Aorta (tissue), 5 donors: ENCODE data around the gene ZNF326. TPM values are rescaled to one million over a fixed set of nuclear protein-coding genes. Genes with fewer than 3 reads are reported as not detected.
A peak's percentile ranks its signal among the peaks of the same experiment; 100 is the strongest.

Experiments
- ATAC-seq: fragments of 200-7000 bp; cut with Tn5 transposase; one replicate; pipeline ENCODE4 v1.9.1; 2022; ENCODE audit warnings: moderate library complexity; ENCODE audit not compliant: low FRiP score
- DNase-seq, 2 donors: peaks; one replicate each; pipeline ENCODE4 v3.0.0-alpha.2; 2020
- H3K27ac ChIP-seq, 2 donors: one replicate each; pipeline ENCODE4 v1.5.1; 2013; ENCODE audit warnings: low read length in 2 of 2, mild to moderate bottlenecking in 2 of 2, moderate library complexity in 2 of 2, control low read depth in 1 of 2, inconsistent platforms in 1 of 2, low read depth in 1 of 2
- H3K27me3 ChIP-seq, 2 donors: one replicate each; pipeline ENCODE4 v1.6.1; 2013; ENCODE audit warnings: control low read depth in 1 of 2, low read length in 1 of 2, mild to moderate bottlenecking in 1 of 2, moderate library complexity in 1 of 2; ENCODE audit not compliant: insufficient read depth in 2 of 2, control insufficient read depth in 1 of 2
- H3K36me3 ChIP-seq, 2 donors: one replicate each; pipeline ENCODE4 v1.6.1; 2013; ENCODE audit warnings: control low read depth in 1 of 2, low read length in 1 of 2, mild to moderate bottlenecking in 1 of 2; ENCODE audit not compliant: insufficient read depth in 2 of 2, control insufficient read depth in 1 of 2
- H3K4me1 ChIP-seq, 2 donors: one replicate each; pipeline ENCODE4 v1.6.1; 2013; ENCODE audit warnings: low read length in 2 of 2, control low read depth in 1 of 2, mild to moderate bottlenecking in 1 of 2, moderate library complexity in 1 of 2; ENCODE audit not compliant: insufficient read depth in 2 of 2, control insufficient read depth in 1 of 2
- H3K4me3 ChIP-seq, 2 donors: one replicate each; pipeline ENCODE4 v1.5.1; 2013; ENCODE audit warnings: low read length in 2 of 2, control low read depth in 1 of 2, mild to moderate bottlenecking in 1 of 2
- H3K9me3 ChIP-seq: one replicate; pipeline ENCODE4 v1.6.1; 2013; ENCODE audit warnings: mild to moderate bottlenecking, low read length; ENCODE audit not compliant: control insufficient read depth
- WGBS, 2 donors: extraction: QIAGEN DNeasy Blood & Tissue Kit; methylation state at CpG; one replicate each; pipeline ENCODE4 v1.1.7; 2013; 5-methylcytosine and 5-hydroxymethylcytosine counted together
- intact Hi-C, 2 donors: fragments of 100-400 bp; cut with DNase I; formaldehyde crosslinking; loops; one replicate each; pipeline versions ENCODE4 v1.14.2 to v1.15.0; 2022
- long read RNA-seq, 2 donors: library from polyadenylated mRNA; unstranded; transcript quantifications; one replicate each; pipeline ENCODE4 v2.0.0, GENCODE V29; 2020 to 2021
- polyA plus RNA-seq, 2 donors: library from polyadenylated mRNA; stranded (reverse); fragments of 200-250 nt; gene quantifications; one replicate each; pipeline ENCODE4 v1.2.3, GENCODE V29; 2013
- total RNA-seq, 2 donors: library from RNA; stranded (reverse); fragmentation: NEBNext Ultra II Directional; extraction: Animal tissue kit (Norgen Biotek cat#: 25700); gene quantifications; one replicate each; pipeline ENCODE4 v1.2.1, GENCODE V29; 2021
- donor health status: healthy with polysubstance abuse.
- donor health status: Bipolar disorder and iron deficiency.
- donor health status: DM: no; HTN: no; CAD: no.
- donor health status: DM: no; HTN: no; CAD: no.
- donor health status: DM: yes; HTN: yes; CAD: no.

ZNF326 gene, protein sequence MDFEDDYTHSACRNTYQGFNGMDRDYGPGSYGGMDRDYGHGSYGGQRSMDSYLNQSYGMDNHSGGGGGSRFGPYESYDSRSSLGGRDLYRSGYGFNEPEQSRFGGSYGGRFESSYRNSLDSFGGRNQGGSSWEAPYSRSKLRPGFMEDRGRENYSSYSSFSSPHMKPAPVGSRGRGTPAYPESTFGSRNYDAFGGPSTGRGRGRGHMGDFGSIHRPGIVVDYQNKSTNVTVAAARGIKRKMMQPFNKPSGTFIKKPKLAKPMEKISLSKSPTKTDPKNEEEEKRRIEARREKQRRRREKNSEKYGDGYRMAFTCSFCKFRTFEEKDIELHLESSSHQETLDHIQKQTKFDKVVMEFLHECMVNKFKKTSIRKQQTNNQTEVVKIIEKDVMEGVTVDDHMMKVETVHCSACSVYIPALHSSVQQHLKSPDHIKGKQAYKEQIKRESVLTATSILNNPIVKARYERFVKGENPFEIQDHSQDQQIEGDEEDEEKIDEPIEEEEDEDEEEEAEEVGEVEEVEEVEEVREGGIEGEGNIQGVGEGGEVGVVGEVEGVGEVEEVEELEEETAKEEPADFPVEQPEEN
- total RNA-seq, result 10 to 100 TPM; 20.6 to 22.6 TPM
- 10 to 100 TPM; 11.9 to 18.9 TPM for polyA plus RNA-seq
- long read RNA-seq, donor 1, transcript ZNF326-201 (12 exons, 2,729 nt), result major isoform, 5 of 27 reads
- long read RNA-seq, donor 1, partial matches to known transcripts, result 11 of 27 reads
- long read RNA-seq, donor 1, other reads (novel, unspliced or antisense), result 11 of 27 reads
- long read RNA-seq, donor 2, partial matches to known transcripts, result 3 of 14 reads
- long read RNA-seq, donor 2, other reads (novel, unspliced or antisense), result 10 of 14 reads

- peak; percentile 100 for ATAC-seq
- peak within 1 kb of the TSS; percentile 72 to 85 for H3K27ac ChIP-seq
- intact Hi-C loops, result loop anchor here in 1 of 2 donors (5.0 to 10.0 kb wide), 3 partner anchors 173 to 470 kb away; partner anchors contain the start of genes LRRC8B, LRRC8C and LRRC8D
- 0 to 1% methylated on average over 82 to 88 of the region's 88 CpGs for WGBS, 2 donors
- H3K27me3 ChIP-seq, result no peaks in the 10 kb centered on the region
- no peaks in the 10 kb centered on the region for H3K36me3 ChIP-seq
- no peaks in the 10 kb centered on the region for H3K9me3 ChIP-seq
- peak; percentile 97 to 99 for DNase-seq
- H3K4me1 ChIP-seq, result peaks cover 0 to 2% of the 10 kb centered on the region in 2 donors
- peak within 1 kb of the TSS; percentile 46 to 99 for H3K4me3 ChIP-seq
These were observed at the start of gene ZNF326 for GRCh38 chr1:89994805-89995597. ZNF326 (plus strand) TSS chr1:89995110; CDS start chr1:89995258, 148 bp downstream.

GRCh38 chr1:89945852-89946476 lies 48.9 kb upstream of the ZNF326 start:
- 89 to 91% methylated on average over 5 of the region's 5 CpGs for WGBS, 2 donors
- DNase-seq, result no peak
- no peak overlapping the region for H3K4me3 ChIP-seq
- H3K4me1 ChIP-seq, result no peaks in the 10 kb centered on the region
- ATAC-seq, result no peak
- H3K27me3 ChIP-seq, result peaks cover 0 to 3% of the 10 kb centered on the region in 2 donors
- intact Hi-C loops, result no loop called here
- H3K36me3 ChIP-seq, result no peaks in the 10 kb centered on the region
- no peaks in the 10 kb centered on the region for H3K9me3 ChIP-seq
- no peak overlapping the region for H3K27ac ChIP-seq

DNA sequence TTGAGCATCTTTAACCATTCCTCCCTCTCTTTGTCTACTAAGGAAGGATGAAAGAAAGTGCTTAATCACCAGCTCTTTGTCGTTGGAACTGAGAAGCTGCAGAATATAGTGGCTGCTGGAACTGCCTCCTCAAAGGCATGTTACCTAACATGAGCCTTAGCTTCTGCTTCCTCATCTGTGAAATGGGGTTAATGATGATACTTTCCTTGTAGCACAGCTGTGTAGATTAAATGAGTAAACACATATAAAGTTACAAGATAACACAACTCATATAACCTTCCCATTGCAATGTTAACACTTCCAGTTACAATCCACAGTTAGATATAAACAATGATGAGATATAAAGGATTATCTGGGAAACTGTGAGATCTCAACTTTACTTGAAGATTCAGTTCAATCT lies 48.4 kb upstream of the ZNF326 start:
- Histone ChIP-seq H3K9me3 (no peaks in the 10 kb centered on the region), H3K4me3 (no peak overlapping the region), H3K27me3 (peaks cover 0 to 3% of the 10 kb centered on the region in 2 donors), H3K4me1 (no peaks in the 10 kb centered on the region), H3K36me3 (no peaks in the 10 kb centered on the region), H3K27ac (no peak overlapping the region)
- intact Hi-C loops, result no loop called here
- WGBS, 2 donors, result 49 to 52% methylated on average over 1 of the region's 1 CpG
- DNase-seq (no peak), ATAC-seq (no peak)

DNA sequence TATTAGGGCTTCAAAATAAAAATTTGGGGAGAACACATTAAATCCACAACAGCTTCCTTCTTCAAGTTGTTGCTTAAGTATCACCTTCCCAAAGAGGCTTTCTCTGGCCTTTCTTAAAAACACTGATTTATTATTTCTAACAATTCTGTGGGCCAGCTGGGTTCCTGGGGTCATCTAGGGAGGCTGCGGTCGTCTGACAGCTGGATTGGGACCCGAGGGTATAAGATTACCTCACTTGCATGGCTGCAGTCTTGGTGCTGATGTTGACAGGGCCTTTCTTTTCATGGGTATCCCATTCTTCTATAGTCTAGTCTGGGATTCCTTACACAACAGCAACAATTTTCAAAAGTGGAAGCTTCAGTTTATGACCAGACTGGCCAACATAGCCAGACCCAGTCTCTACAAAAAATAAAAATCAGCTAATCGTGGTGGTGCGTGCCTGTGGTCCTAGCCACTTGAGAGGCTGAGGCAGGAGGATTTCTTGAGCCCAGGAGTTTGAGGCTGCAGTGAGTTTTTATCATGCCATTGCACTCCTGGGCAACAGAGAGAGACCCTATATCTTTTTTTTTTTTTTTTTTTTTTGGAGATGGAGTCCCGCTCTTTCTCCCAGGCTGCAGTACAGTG lies 46.1 kb upstream of the ZNF326 start:
- Histone ChIP-seq H3K27me3 (peaks cover 0 to 3% of the 10 kb centered on the region in 2 donors), H3K9me3 (no peaks in the 10 kb centered on the region), H3K4me1 (no peaks in the 10 kb centered on the region), H3K4me3 (no peak overlapping the region), H3K27ac (no peak overlapping the region), H3K36me3 (no peaks in the 10 kb centered on the region)
- intact Hi-C loops, result no loop called here
- no peak for DNase-seq
- WGBS, 2 donors, result 81 to 84% methylated on average over 6 of the region's 6 CpGs
- ATAC-seq, result no peak

- ATAC-seq (no peak), DNase-seq (no peak)
- Histone ChIP-seq H3K4me1 (no peaks in the 10 kb centered on the region), H3K36me3 (no peaks in the 10 kb centered on the region), H3K27ac (no peak overlapping the region), H3K4me3 (no peak overlapping the region), H3K9me3 (no peaks in the 10 kb centered on the region), H3K27me3 (peaks cover 0 to 3% of the 10 kb centered on the region in 2 donors)
- 10 to 17% methylated on average over 1 of the region's 1 CpG for WGBS, 2 donors
- intact Hi-C loops, result no loop called here
These were observed 44.8 kb upstream of the ZNF326 start for GRCh38 chr1:89949991-89950624.

DNA sequence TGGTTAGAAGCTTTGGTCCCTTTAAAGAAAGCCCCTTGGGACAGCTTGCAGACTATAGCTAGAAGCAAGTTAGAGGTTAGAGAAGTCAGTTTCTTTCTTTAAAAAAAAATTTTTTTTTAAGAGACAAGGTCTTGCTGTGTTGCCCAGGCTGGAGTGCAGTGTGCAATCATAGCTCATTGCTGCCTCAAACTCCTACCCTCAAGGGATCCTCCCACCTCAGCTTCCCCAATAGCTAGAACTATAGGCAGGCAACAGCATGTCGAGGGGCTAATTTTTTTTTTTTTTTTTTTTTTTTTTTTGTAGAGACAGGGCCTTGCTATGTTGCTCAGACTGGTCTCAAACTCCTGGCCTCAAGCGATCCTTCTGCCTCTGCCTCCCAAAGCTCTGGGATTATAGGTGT lies 44.2 kb upstream of the ZNF326 start:
- ATAC-seq (no peak), DNase-seq (no peak)
- Histone ChIP-seq H3K4me1 (no peaks in the 10 kb centered on the region), H3K4me3 (no peak overlapping the region), H3K27me3 (peaks cover 0 to 3% of the 10 kb centered on the region in 2 donors), H3K27ac (no peak overlapping the region), H3K36me3 (no peaks in the 10 kb centered on the region), H3K9me3 (no peaks in the 10 kb centered on the region)
- intact Hi-C loops, result no loop called here
- WGBS, 2 donors, result 86 to 94% methylated on average over 2 of the region's 2 CpGs

GRCh38 chr1:89951766-89952604 lies 42.9 kb upstream of the ZNF326 start:
- H3K9me3 ChIP-seq, result no peaks in the 10 kb centered on the region
- DNase-seq (no peak), ATAC-seq (no peak)
- no peaks in the 10 kb centered on the region for H3K4me1 ChIP-seq
- intact Hi-C loops, result no loop called here
- WGBS, 2 donors, result 63 to 70% methylated on average over 5 of the region's 5 CpGs
- no peak overlapping the region for H3K27ac ChIP-seq
- H3K27me3 ChIP-seq, result peaks cover 0 to 3% of the 10 kb centered on the region in 2 donors
- no peak overlapping the region for H3K4me3 ChIP-seq
- no peaks in the 10 kb centered on the region for H3K36me3 ChIP-seq
